Mesodermal cell (in vitro differentiated cells): ENCODE data around the gene CORO2B.

Experiments used
- H3K27ac ChIP-seq: 2 replicates; pipeline ENCODE4 v1.7.0; 2013; ENCODE audit warnings: mild to moderate bottlenecking, low read depth, low read length, moderate library complexity; ENCODE audit not compliant: severe bottlenecking
- H3K36me3 ChIP-seq: 2 replicates; pipeline ENCODE4 v1.7.1; 2013; ENCODE audit warnings: mild to moderate bottlenecking, low read length, moderate library complexity; ENCODE audit not compliant: control insufficient read depth, insufficient read depth
- H3K4me1 ChIP-seq: one replicate; pipeline ENCODE4 v1.7.1; 2013; ENCODE audit warnings: mild to moderate bottlenecking, low read length; ENCODE audit not compliant: insufficient read depth, control insufficient read depth, poor library complexity, severe bottlenecking
- H3K4me3 ChIP-seq: 2 replicates; pipeline ENCODE4 v1.7.0; 2013; ENCODE audit warnings: low read length, control low read depth, mild to moderate bottlenecking; ENCODE audit not compliant: insufficient read depth, poor library complexity, severe bottlenecking; ENCODE audit errors: extremely low read depth
- H3K9me3 ChIP-seq: 2 replicates; pipeline ENCODE4 v1.7.1; 2013; ENCODE audit warnings: mild to moderate bottlenecking, low read length, moderate library complexity; ENCODE audit not compliant: control insufficient read depth
- WGBS, 2 experiments: methylation state at CpG; one replicate each; pipeline ENCODE4 v1.1.5; 2013; ENCODE audit warnings: missing lambda C conversion rate in 2 of 2; ENCODE audit not compliant: insufficient coverage in 2 of 2; 5-methylcytosine and 5-hydroxymethylcytosine counted together

CORO2B gene

DNA sequence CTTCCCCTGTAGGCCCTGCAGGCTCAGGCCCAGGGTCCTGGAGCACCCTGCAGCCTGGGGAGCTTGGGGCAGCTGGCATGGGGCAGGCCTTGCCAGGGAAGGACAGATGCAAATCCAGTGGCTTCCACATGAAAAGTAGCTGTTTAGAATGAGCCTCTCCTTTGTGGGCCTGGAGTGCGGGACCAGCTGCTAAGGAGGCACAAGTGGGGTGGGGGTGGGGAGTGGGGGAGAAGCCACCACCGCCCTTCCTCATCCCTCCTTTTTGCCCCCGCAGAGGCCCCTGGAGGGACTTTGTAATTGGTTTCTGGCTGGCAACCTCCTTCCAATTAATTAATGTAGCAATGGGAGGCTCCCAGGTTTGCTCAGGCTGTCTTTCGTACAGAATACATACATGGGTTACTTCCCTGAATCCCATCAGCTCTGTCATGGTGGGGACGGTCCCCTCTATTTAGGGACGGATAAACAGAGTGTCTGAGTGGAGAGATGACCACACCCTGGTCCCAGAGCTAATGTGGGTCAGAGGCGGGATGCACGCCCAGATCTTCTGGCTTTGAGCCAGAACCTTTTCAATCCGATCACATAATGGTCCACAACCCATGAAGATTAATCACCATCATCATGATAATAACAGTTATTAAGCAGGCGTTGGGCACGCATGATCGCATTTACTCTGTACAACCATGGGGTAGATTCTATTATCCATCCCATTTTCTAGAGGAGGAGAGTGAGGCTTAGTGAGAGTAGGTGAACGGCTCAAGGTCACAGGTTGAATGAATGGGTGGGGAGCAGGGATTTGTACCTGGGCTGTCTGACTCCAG, 6.2 kb downstream of the CORO2B start:
- Histone ChIP-seq H3K36me3 (no peaks in the 10 kb centered on the region), H3K9me3 (no peaks in the 10 kb centered on the region), H3K27ac (peak overlapping the region; percentile 10), H3K4me1 (peaks cover 70% of the 10 kb centered on the region), H3K4me3 (no peak overlapping the region)
- WGBS, 2 experiments: 96 to 99% methylated on average over 6 to 10 of the region's 13 CpGs

GRCh38 chr15:68585574-68586273, 6.9 kb downstream of the CORO2B start:
- WGBS, 2 experiments: 88% methylated on average over 7 of the region's 8 CpGs
- Histone ChIP-seq H3K9me3 (no peaks in the 10 kb centered on the region), H3K36me3 (no peaks in the 10 kb centered on the region), H3K27ac (peak overlapping the region; percentile 10), H3K4me3 (no peak overlapping the region), H3K4me1 (peaks cover 77% of the 10 kb centered on the region)

GRCh38 chr15:68586274-68586961, 7.6 kb downstream of the CORO2B start:
- Histone ChIP-seq H3K36me3 (no peaks in the 10 kb centered on the region), H3K9me3 (no peaks in the 10 kb centered on the region), H3K27ac (peak overlapping the region; percentile 26), H3K4me1 (peaks cover 81% of the 10 kb centered on the region), H3K4me3 (no peak overlapping the region)
- WGBS, 2 experiments: 73 to 86% methylated on average over 2 to 7 of the region's 8 CpGs

DNA sequence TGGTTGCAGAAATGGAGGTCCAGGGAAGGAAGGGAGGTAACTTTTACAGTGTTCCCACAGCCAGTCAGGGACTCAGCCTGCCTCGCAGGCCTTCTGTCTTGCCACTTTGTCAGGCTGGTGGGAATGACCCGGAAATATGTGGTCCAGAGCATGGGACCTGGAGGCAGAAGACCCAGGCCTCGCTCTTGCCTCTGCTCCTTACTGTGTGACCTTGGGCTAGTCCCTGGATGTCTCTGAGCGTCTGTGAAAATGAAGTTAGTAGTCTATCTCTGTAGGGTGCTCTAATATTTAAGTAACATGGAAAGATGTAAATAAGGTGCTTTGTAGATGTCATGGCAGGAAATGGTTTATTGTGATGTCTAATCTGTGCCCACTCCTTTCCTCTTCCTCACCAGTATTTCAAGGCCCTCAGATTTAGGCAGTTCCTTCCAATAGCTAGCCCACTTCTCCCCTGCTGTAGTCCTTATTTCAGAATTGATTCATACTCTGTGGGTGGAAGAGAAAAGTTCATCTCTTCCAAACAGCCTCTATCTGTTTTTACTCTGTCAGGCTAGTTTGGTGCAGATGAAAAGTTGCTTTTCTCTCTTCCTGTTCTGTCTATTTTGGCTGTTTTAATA, 9.1 kb downstream of the CORO2B start:
- WGBS, 2 experiments: 93 to 100% methylated on average over 3 to 4 of the region's 4 CpGs
- H3K9me3 ChIP-seq: no peaks in the 10 kb centered on the region
- H3K4me3 ChIP-seq: no peak overlapping the region
- H3K27ac ChIP-seq: no peak overlapping the region
- H3K4me1 ChIP-seq: peaks cover 70% of the 10 kb centered on the region
- H3K36me3 ChIP-seq: no peaks in the 10 kb centered on the region

DNA sequence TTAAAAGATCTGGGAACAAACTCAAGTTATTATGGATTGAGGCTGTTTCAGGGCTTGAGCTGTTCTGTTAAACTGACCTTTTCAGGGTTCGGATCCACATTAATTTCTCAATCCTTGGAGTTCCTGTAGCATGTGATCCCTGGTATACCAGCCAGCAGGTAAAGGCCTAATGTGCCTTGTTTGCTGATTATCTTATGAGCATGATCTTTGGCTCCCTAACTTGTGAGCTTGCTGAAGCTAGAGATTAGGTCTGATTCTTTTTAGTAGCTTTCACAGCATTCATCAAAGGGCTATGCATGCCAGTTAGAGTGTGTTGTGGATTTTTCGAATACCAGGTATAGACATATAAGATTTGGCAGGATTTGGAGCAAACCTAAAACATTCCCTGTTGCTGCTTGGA, 10.3 kb downstream of the CORO2B start:
- H3K9me3 ChIP-seq: no peaks in the 10 kb centered on the region
- WGBS, 2 experiments: 83 to 94% methylated on average over 2 of the region's 2 CpGs
- peaks cover 64% of the 10 kb centered on the region for H3K4me1 ChIP-seq
- H3K4me3 ChIP-seq: no peak overlapping the region
- no peaks in the 10 kb centered on the region for H3K36me3 ChIP-seq
- H3K27ac ChIP-seq: no peak overlapping the region

DNA sequence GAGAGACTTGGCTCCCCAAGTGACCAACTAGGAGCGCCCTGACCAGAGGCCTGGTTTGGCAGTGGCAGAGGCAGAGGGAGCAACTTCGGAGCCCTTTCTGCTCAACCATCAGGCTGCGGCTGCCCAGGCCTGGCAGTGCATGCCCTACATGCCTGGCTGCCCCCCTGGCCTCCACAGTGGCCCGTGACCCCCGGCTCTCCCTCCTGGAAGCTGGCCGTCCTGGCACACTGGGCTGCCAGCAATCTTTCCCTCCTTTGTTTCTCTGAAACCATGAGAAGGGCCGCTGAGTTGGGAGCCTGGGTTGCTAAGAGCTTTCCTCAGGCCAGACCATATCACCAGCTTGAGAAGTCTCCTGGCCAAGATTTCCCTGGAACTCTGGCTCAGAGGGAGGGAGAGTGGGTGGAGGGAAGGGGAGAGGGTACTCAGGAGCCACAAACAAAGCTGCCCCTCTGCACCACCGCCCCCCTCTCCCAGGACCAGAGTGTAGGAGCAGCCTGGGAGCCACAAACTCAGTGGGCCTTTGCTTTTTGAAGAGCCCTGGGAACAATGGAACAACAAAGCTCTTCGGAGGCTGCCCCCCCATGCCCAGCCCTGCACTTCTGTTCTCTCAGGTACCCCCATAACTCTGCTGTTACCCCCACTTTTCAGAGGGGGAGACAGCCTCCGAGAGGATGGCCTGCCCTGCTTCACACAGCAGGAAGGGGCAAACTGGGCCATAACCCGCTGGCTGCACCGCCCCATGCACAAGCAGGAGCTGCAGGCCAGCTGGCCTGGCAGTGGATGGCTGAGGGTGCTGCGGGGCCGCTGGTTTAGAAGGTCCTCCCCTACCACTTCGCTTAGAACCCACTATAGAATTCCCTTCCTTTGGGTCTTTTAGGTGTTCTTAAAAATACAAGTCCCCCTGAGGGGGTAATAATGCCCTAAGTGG, 11.3 kb downstream of the CORO2B start:
- H3K4me1 ChIP-seq: peaks cover 65% of the 10 kb centered on the region
- H3K4me3 ChIP-seq: no peak overlapping the region
- no peaks in the 10 kb centered on the region for H3K9me3 ChIP-seq
- H3K27ac ChIP-seq: peak overlapping the region; percentile 44
- WGBS, 2 experiments: 84 to 90% methylated on average over 9 to 13 of the region's 15 CpGs
- no peaks in the 10 kb centered on the region for H3K36me3 ChIP-seq

DNA sequence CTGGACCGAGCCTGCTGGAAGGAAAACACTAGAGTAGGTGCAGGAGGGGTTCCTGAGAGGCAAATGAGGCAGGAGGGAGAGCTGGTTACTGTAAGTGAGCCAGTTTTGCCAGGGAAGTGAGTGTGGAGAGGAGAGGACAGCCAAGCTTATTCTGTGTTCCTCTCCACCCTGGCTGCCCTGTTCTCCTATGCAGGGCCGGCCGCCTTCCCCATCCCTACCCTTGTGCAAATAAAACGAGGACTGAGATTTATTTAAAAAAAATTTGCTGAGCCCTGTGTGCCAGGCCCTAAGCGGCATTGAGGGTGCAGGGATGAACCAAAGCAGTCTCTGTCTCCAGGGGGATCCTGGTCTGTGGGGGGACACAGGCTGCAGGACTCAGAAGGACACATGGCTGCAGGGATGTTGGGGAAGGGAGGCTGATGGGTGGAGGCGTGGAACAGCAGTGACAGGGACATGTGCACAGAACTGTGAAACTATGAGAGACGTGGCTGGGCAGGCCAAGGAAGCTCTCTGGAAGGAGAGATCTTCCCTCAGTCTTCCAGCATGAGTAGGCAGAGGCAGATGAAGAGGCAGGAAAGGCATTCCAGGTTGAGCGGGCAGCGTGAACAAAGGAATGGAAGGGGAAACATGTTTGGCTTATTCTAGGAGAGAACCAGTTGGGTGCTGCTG, 12.1 kb downstream of the CORO2B start:
- H3K4me3 ChIP-seq: no peak overlapping the region
- no peaks in the 10 kb centered on the region for H3K36me3 ChIP-seq
- no peak overlapping the region for H3K27ac ChIP-seq
- 90 to 97% methylated on average over 6 of the region's 9 CpGs for WGBS, 2 experiments
- no peaks in the 10 kb centered on the region for H3K9me3 ChIP-seq
- peaks cover 58% of the 10 kb centered on the region for H3K4me1 ChIP-seq

- Histone ChIP-seq H3K4me1 (peaks cover 46% of the 10 kb centered on the region), H3K4me3 (no peak overlapping the region), H3K27ac (no peak overlapping the region), H3K36me3 (no peaks in the 10 kb centered on the region), H3K9me3 (no peaks in the 10 kb centered on the region)
- WGBS, 2 experiments: 100% methylated on average over 1 to 3 of the region's 4 CpGs
These were observed 13.3 kb downstream of the CORO2B start for GRCh38 chr15:68592054-68592453.

- Histone ChIP-seq H3K9me3 (no peaks in the 10 kb centered on the region), H3K4me1 (peaks cover 42% of the 10 kb centered on the region), H3K36me3 (no peaks in the 10 kb centered on the region), H3K27ac (no peak overlapping the region), H3K4me3 (no peak overlapping the region)
- WGBS, 2 experiments: 94 to 100% methylated on average over 3 of the region's 3 CpGs
These were observed 13.8 kb downstream of the CORO2B start for GRCh38 chr15:68592544-68592943.
